PC-3 (cell line): ENCODE results near the gene CYCS. TPM values are rescaled to one million over a fixed set of nuclear protein-coding genes. Genes with fewer than 3 reads are reported as not detected.
A peak's percentile ranks its signal among the peaks of the same experiment; 100 is the strongest.

Experiments
- ATAC-seq: fragments of 200-7000 bp; cut with Tn5 transposase; 2 replicates; pipeline ENCODE4 v1.9.1; 2020; ENCODE audit warnings: mild to moderate bottlenecking, moderate library complexity
- BruUV-seq: library from RNA; stranded (reverse); fragments of 400-500 nt; replicated peaks from 2 replicates; lab custom pipeline; 2021; lab: Mats Ljungman, UMichigan
- CTCF ChIA-PET: fragments of 300-600 bp; sonication (Branson Sonifier 250); formaldehyde crosslinking; loops from one replicate; lab custom pipeline; 2022; ENCODE audit warnings: antibody characterized with exemption; lab: Charles Lee
- POLR2A ChIA-PET: fragments of 300-600 bp; sonication (Branson Sonifier 250); formaldehyde crosslinking; loops from one replicate; lab custom pipeline; 2022; ENCODE audit warnings: antibody characterized with exemption; ENCODE audit not compliant: unreplicated experiment; lab: Charles Lee
- DNase-seq: peaks from one replicate; pipeline ENCODE4 v3.0.0-alpha.2; 2015
- H2AFZ ChIP-seq: fragments of 300-600 bp; sonication (generic); 2 replicates; pipeline ENCODE4 v1.6.0; 2016; ENCODE audit warnings: antibody characterized with exemption, low read length
- H3F3A ChIP-seq: fragments of 300-600 bp; sonication (generic); one replicate; pipeline ENCODE4 v1.6.0; 2017; ENCODE audit warnings: antibody characterized with exemption, low read length, control low read depth, mild to moderate bottlenecking; ENCODE audit not compliant: unreplicated experiment
- H3K27ac ChIP-seq: fragments of 300-600 bp; sonication (generic); 2 replicates; pipeline ENCODE4 v1.5.1; 2016; ENCODE audit warnings: mild to moderate bottlenecking, low read length
- H3K27me3 ChIP-seq: fragments of 300-600 bp; sonication (generic); 2 replicates; pipeline ENCODE4 v1.6.1; 2016; ENCODE audit warnings: low read length, mixed read lengths
- H3K36me3 ChIP-seq: fragments of 300-600 bp; sonication (generic); 2 replicates; pipeline ENCODE4 v1.6.1; 2016; ENCODE audit warnings: low read depth, mixed run types, low read length, mixed read lengths
- H3K4me1 ChIP-seq: fragments of 300-600 bp; sonication (generic); 2 replicates; pipeline ENCODE4 v1.5.1; 2016; ENCODE audit warnings: low read length; ENCODE audit not compliant: insufficient read depth
- H3K4me2 ChIP-seq: fragments of 300-600 bp; sonication (generic); 2 replicates; pipeline ENCODE4 v1.6.0; 2016; ENCODE audit warnings: low read length
- H3K4me3 ChIP-seq: fragments of 300-600 bp; sonication (generic); 2 replicates; pipeline ENCODE4 v1.5.1; 2016; ENCODE audit warnings: mild to moderate bottlenecking, low read length, mixed read lengths
- H3K79me2 ChIP-seq: fragments of 300-600 bp; sonication (generic); 2 replicates; pipeline ENCODE4 v1.6.1; 2017; ENCODE audit warnings: low read length, mixed read lengths
- H3K9ac ChIP-seq: fragments of 300-600 bp; sonication (generic); 2 replicates; pipeline ENCODE4 v1.6.0; 2016; ENCODE audit warnings: mild to moderate bottlenecking, low read length
- H3K9me2 ChIP-seq: fragments of 300-600 bp; sonication (generic); replicated peaks from 2 replicates; pipeline ENCODE4 v1.6.1; 2016; ENCODE audit warnings: mixed run types, low read length, mixed read lengths
- H3K9me3 ChIP-seq: fragments of 300-600 bp; sonication (generic); 2 replicates; pipeline ENCODE4 v1.6.1; 2016; ENCODE audit warnings: low read length, mixed read lengths
- H4K20me1 ChIP-seq: fragments of 300-600 bp; sonication (generic); 2 replicates; pipeline ENCODE4 v1.6.1; 2016; ENCODE audit warnings: low read length, mixed read lengths
- CTCF ChIP-seq: fragments of 300-600 bp; sonication (generic); conservative IDR thresholded peaks from 2 replicates; pipeline ENCODE4 v1.5.1; 2017; ENCODE audit warnings: antibody characterized with exemption, low read depth, mild to moderate bottlenecking, low read length
- EZH2 ChIP-seq: fragments of 300-600 bp; sonication (generic); IDR thresholded peaks from one replicate; pipeline ENCODE4 v1.6.1; 2017; ENCODE audit warnings: antibody characterized with exemption, mild to moderate bottlenecking, low read length; ENCODE audit not compliant: unreplicated experiment
- EZH2phosphoT487 ChIP-seq: fragments of 300-600 bp; sonication (generic); IDR thresholded peaks from 2 replicates; pipeline ENCODE4 v1.6.1; 2018; ENCODE audit warnings: mild to moderate bottlenecking, antibody characterized with exemption, low read length, borderline replicate concordance
- intact Hi-C: fragments of 100-400 bp; cut with micrococcal nuclease; formaldehyde crosslinking; loops from 2 replicates; pipeline ENCODE4 v1.9.0; 2023
- total RNA-seq: library from RNA; depleted of rRNA; stranded (reverse); fragments of >200 nt; gene quantifications from 2 replicates; pipeline ENCODE4 v1.2.3, GENCODE V29; 2014

Gene CYCS
- total RNA-seq, 1 experiment from 2014 or later = 101 TPM

- Histone ChIP-seq H3K36me3 (no peaks in the 10 kb centered on the region), H3K4me3 (no peak overlapping the region), H3K9ac (no peak overlapping the region), H3F3A (no peaks in the 10 kb centered on the region), H2AFZ (no peak overlapping the region), H3K9me3 (no peaks in the 10 kb centered on the region), H3K9me2 (no peaks in the 10 kb centered on the region), H3K79me2 (no peaks in the 10 kb centered on the region), H4K20me1 (no peaks in the 10 kb centered on the region), H3K4me2 (no peak overlapping the region), H3K27ac (no peak overlapping the region), H3K27me3 (no peaks in the 10 kb centered on the region), H3K4me1 (peaks cover 4% of the 10 kb centered on the region; the same call in 1 of the 2 replicates)
- ATAC-seq (no peak), DNase-seq (no peak)
- no TSS peak for BruUV-seq
- TF ChIP-seq CTCF (no peak), EZH2phosphoT487 (no peak), EZH2 (no peak)
- intact Hi-C loops = loop anchor here (5.0 to 10.0 kb wide), 4 partner anchors 67 to 808 kb away; no protein-coding TSS in a partner anchor
- ChIA-PET CTCF (interaction anchor here (0.6 kb wide), 3 partner anchors 37 to 284 kb away, joined by 3 to 4 read pairs (median 3); no protein-coding TSS in a partner anchor), POLR2A (no interaction called here)
Observed at GRCh38 chr7:25095516-25096345, 29.3 kb downstream of the CYCS start.

- Histone ChIP-seq H3K4me2 (no peak overlapping the region), H2AFZ (no peak overlapping the region), H3K27me3 (no peaks in the 10 kb centered on the region), H3K4me1 (peaks cover 4% of the 10 kb centered on the region; the same call in 1 of the 2 replicates), H4K20me1 (no peaks in the 10 kb centered on the region), H3F3A (no peaks in the 10 kb centered on the region), H3K79me2 (no peaks in the 10 kb centered on the region), H3K9ac (no peak overlapping the region), H3K9me3 (no peaks in the 10 kb centered on the region), H3K9me2 (no peaks in the 10 kb centered on the region), H3K4me3 (no peak overlapping the region), H3K27ac (no peak overlapping the region), H3K36me3 (no peaks in the 10 kb centered on the region)
- no TSS peak for BruUV-seq
- ChIA-PET POLR2A (no interaction called here), CTCF (interaction anchor here (0.6 to 2.0 kb wide), 7 partner anchors 23 to 281 kb away, joined by 3 to 38 read pairs (median 5); no protein-coding TSS in a partner anchor)
- intact Hi-C loops = loop anchor here (1.0 to 10.0 kb wide), 3 partner anchors 23 to 199 kb away; partner anchors contain the start of gene OSBPL3
- ATAC-seq (peak; percentile 89), DNase-seq (peak; percentile 90)
- peak; percentile 91 for TF ChIP-seq CTCF
- TF ChIP-seq EZH2phosphoT487 = no peak
Observed at GRCh38 chr7:25093268-25093826, 31.7 kb downstream of the CYCS start.
